Daoy (cell line): ENCODE results near the gene TEAD1. TPM values are rescaled to one million over a fixed set of nuclear protein-coding genes. Genes with fewer than 3 reads are reported as not detected.

ENCODE experiments used
- DNase-seq: peaks from one replicate; pipeline ENCODE4 v3.0.0-alpha.2; 2015; ENCODE audit warnings: low read depth
- total RNA-seq: library from RNA; depleted of rRNA; stranded (reverse); fragments of >200 nt; shearing (Covaris generic); gene quantifications from 2 replicates; pipeline ENCODE4 v1.2.3, GENCODE V29; 2014

Gene TEAD1
- total RNA-seq, 1 experiment from 2014 or later = 55.4 TPM

DNA sequence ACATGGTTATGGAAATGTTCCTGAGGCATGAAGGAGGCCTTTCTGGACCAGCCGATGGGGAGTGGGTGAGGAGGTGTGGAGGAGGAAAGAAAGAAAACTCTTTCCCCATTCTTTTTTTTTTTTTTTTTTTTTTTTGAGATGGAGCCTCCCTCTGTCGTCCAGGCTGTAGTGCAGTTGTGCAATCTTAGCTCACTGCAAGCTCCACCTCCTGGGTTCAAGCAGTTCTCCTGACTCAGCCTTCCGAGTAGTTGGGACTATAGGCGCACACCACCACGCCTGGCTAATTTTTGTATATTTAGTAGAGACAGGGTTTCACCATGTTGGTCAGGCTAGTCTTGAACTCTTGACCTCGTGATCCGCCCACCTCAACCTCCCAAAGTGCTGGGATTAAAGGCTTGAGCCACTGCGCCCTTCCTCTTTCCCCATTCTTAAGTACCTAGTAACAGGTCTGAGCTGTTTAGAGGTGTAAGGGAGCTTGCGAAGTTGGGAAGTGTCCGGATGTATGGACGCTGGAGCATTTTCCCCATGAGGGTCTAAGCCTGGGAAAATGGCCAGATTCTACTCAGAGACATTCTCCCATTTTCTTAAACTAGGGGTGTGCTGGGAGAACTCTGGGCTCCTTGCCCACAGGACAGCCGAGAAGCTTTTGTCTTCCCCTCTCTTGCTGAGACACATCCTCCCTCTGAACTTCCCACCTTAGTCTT, 135.8 kb downstream of the TEAD1 start:
- peak; percentile 68 for DNase-seq

DNA sequence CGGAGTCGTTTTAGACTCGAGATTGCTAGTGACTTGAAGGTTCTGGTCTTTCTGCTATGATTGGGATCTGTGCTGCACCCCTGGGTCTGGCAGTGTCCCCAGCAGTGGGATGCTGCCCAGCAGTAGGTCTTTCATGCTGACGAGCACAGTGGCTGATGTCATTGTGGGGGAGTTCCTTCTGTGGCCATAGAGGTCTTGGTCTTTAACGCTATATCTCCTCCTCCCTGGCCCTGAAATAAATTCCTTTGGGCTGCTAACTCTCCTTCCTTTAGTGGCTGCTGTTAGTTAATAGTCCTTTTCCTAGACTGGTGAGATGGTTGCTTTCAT, 136.3 kb downstream of the TEAD1 start:
- peak; percentile 48 for DNase-seq

DNA sequence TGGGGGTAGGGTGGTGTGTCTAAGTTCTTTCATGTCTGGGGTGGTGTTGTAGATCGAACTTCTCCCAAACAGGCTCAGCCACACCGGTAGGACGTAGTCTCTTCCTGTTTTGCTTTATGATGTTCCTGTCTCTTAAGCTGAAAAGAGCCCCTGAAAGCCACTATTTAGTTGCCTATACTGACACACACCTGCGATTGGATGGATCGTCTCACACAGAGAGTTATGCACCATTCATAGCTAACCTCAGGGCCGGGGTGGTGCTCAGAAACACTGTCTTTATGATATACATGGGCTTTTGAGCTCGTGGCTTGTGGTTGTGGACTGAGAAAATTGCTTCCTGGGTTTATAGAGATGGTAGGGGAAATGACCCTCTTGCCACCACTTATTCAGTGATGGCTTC, 137.6 kb downstream of the TEAD1 start:
- DNase-seq = no peak

DNA sequence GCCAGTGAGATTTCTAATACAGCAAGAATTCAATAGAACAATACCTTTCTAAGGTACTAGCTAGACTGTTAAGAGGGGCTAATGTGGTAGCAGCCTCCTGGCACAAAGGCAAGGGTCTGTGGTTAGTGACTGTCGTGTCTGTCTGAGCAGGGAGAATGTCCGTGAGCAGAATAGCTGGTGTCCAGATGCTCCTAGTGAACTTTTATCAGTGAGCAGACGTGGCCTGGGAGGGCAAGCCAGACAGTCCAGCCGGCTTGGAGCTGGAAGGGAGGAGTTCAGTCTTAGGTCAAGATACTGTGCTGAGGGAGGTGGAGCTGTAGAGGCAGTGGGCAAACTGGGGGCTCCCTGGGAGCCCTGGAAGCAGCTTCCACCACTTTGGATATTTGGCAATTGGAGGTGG, 138.6 kb downstream of the TEAD1 start:
- DNase-seq = no peak

DNA sequence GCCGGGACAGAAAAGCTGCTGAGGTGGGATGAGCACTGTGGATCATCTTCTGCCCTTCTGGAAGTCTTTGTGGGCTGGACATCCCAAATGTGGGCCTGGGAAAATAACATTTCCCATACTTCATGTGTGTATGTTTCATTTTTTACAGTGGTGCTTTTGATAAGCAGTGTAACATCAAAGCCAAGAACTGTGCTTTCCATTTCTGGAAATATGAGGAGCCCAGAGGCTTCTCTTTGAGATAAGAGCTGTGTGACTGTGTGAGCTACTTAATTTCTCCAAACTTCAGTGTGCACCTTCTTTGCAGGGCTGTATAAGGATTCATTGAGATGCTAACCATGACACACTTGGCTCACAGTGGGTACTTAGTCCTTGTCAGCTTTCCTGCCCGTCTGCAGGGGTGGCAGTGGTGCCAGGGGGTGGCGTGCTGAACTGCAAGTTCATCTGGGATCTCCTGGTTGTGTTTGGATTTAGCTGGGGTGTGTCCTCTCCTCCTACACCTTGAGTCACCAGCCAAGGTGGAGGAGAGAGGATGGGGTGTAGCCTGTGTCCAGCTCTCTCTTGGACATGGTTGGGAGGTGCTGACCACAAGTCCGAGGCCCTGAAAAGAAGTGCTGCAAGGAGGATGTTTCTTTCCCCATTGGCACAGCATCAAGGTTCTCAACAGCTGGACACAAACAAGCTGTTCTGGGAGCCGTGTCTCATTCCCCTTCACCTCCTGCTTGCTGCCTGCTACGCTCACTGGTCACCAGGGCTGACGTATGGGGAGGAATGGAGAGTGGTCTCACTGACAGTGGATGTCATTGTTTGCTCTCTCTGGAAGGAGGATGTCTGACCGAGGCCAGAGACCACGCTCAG, 139.4 kb downstream of the TEAD1 start:
- peak; percentile 64 for DNase-seq

DNA sequence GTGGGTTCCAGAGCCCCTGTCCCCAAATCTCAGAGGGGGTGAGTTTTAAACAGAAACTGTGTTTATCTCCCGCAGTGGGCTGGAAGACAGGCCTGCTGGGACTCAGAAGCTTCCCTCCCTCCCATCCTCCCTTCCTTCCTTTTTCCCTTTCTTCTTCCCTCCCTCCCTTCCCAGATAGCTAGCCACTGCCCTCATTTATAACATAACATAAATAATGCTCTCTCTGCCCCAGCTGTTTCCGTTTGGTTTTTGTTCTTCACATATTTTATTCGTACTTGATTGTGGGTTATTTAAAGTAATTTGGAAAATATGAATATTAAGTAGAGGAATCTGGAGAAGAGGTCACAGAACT, 140.9 kb downstream of the TEAD1 start:
- DNase-seq = no peak

DNA sequence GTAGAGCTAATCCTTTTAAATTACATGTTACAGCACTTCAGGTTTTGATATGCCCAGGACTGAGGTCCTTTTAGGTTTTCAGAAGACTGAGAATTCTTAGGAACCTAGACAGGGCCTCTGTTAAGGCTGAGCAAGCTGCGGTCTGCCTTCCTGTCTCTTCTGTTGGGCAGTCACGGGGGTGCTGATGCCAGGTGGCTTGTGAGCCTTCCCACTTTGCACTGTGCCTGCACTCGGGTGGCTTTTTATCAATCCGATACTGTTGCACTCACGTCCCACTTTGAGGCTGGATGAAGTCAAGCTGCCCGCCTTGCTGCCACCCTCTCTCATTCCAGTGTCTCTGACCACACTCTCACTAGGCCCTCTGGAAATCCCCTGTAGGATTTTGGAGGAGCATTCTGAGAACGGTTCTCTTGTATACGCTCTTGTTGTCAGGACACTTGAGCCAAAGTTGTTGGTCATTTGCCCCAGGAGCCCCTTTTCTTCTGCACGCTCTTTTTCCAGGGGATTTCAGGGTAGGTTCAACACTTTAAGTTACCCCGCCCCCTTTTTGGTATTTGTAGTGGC, 141.8 kb downstream of the TEAD1 start:
- no peak for DNase-seq

DNA sequence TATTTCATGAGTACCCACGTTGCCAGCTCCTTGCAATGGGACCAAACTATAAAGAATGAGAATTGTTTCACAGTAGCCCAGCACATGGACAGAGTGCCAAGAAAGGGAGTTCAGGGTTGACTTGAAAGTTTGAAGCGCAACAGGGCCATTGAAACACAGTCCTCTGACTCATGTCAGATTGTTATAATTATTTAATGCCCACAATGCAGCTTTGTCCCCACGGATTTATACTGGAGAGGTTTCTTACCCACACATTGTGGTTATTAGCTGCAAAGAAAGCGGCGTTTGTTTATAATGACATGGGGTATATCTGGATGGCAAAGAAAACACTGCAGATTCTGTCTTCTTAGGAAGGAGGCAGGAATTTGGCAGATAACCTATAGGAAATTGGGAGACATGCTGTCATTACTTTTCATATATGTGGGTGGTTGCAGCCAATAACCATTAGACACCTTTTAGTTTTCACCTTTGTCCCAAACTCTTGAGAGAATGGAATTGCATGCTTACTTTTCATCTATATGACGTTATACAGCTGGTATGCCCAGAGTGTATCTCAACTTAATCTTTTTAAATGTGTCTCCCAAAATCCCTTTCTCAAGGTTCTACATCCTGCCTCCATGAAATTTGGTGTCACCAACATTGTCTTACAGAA, 143.6 kb downstream of the TEAD1 start:
- peak; percentile 35 for DNase-seq

DNA sequence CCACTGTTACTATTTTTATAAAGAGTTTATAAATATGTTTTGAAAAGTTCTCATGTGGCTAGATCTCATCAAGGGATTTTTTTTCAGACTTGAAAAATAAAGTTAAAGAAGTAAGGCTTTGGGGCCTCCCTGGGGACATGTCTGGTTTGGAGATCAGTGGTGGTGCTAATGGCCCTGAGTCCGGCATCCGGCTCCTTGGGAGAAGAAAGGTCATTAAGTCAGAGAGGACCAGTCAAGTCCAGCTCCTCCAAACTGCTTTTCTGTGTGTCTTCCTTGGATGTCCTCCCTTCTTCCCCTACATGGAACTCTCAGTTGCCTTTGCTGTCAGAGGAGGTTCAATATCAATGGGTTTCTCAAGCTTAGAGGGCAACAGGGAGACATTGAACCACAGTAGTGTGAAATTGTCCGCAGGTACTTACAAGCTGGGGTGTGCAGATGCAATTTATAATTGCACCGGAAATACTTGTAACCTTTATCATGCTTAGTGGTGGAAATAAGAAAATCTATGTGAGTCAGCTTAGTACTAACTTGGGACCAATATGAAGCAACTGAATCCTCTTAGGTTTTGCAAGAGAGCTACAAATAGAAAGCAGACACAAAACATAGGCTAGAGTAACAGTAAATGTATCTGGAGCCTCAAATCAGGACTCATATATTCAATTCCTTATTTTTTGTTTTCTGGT, 144.3 kb downstream of the TEAD1 start:
- DNase-seq = peak; percentile 65

DNA sequence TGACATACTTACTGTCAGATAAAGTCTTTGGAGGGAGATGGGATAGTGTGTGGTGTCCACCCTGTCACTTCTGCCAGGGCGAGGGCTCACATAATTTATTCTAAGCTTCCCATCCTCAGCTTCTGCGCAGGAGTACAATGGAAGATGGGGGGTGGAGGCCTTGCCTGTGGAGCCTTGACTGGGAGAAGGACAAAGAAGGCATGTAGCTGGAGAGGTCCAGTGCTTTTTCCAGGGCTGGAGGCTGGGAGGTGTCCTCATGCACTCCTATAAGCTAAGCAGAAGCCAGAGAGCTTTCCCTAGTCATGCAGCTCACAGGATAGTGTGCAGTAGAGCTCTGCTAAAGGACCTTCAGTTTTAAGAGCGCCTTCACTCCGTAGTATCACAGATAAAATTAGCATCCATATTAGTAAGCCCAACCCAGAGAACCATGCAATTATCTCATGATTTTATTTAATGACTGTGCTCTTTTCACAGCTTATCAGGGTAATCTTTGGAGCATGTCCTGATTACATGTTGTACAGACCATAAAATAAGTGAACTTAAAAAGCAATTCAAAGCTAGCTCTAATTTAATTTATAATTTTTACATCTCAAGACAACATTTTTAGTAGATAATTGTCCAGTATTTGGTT, 148.3 kb downstream of the TEAD1 start:
- DNase-seq = no peak

DNA sequence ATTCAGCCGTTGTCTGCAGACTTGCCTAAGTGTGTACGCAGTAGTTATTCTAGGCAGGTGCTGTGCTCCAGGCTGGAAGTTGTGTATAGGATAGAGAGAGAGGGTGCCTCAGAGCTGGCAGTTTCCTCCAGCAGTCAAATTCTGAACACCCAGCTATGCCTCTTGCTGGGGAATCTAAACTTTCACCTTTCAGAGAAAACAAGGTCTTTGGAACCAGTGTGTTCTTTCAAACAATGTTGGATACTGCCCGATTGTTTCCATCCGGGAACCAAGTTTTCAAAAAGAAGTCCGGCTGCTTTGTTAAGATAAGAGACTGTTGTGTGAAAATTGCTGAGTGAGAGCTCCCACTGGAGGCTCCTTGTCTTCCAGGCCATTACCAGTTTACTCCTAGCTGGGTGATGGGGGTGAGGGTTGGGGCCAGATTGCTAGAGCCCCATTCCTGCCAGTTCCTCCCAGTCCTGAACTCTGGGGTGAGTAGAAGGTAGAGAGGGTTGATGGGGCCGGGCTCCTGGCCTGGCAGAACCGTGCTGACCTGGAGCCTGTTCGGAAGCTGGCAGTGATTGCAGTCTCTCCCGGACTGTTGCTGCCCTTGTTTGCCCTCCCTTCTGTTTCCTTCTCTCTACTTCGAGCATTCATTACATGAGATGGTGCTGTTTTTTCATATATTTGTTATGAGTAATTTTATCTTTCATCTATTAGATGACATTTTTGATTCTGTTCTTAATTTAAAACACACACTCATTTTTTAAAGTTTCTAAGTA, 150.2 kb downstream of the TEAD1 start:
- no peak for DNase-seq

DNA sequence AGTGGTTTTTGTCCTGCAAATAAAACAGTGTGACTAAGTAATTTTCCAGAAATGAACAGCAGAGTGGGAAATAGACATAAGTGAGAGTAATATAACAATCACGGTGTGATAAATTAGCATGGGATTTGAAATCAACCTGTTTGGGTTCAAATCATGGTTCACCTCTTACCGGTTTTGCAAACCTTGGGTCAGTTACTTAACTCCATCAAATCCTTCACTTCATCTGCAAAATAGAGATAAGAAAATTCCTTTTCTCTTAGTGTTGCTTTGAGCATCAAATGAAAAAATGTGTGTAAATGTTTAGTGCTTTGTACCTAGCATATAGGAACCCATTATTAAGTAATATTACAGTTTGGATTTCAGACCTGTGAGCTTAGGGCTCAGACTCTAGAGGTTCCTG, 152.2 kb downstream of the TEAD1 start:
- no peak for DNase-seq

DNA sequence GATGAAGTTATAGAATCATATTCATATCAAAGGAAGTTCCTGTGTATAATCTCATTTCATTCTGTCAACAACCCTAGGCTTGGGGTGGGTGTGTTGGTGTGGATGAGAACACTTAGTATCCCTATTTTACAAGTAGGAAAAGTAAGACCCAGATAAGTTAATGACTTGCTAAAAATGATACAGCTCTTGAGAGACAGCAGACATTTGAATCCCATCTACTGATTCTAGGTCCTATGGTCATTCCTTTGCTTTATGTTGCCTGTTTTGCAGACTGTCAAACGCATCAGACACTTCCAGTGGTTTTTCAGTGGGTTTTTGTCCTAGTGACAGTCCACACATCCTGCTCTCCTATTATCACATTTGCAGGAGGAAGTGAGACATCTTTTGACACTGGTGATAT, 153.1 kb downstream of the TEAD1 start:
- no peak for DNase-seq

DNA sequence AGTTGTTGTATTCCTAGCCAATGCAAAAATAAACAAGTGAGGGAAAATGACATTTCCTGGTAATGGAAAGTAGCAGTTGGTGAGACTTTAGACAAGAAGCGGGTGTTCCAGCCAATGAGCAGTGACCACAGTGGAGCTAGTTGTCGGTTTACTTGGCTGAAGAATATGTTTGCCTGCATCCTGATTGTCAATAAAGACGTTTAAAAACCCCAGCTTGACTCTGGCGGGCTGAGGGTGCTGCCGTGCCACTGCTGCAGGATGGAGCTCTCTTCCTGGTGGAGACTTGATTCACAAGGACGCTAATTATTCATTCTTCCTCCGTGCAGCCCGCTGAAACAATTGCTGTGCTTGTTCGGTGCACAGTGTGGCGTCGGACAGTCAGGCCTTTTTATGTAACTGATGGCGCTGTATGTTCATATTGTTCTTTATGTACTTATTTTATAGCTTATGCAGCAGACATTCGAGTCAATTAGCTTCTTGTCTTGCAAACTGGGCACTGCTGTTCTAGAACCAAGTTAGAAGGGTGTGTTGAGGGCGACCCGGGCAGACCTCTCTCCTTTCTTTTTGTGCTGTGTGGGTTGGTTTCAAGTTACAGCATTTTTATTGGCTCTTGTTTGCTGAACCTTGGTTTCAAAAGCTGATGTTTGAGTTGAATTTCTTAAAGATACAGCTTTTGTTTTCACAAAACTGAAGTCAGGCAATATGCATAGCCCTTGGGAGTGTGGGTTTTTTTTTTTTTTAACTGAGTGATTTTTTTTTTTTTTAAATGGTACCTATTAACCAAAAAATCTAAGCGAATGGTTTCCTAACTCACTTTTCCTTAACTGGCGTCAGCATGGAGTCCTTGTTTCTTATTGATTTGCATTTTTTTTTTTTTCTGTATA, 153.9 kb downstream of the TEAD1 start:
- peak; percentile 54 for DNase-seq

DNA sequence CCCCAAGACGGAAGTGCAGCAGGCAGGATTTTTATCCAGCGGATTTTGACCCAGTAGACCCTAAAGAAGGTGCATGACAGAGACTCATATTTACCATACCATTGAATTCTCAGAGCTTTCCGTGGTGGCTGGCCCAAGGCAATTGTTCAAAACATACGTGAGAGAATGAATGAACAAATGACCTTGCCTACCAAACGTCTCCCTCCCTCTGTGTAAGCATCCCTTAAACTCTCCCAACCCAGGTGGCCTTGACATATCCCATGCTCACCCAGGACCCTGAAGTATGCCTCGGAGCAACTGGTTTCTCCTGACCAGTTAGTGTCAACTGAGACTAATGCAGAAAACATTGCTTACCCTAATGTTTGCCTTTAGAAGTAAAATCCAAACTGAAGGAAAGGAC, 154.9 kb downstream of the TEAD1 start:
- DNase-seq = no peak

DNA sequence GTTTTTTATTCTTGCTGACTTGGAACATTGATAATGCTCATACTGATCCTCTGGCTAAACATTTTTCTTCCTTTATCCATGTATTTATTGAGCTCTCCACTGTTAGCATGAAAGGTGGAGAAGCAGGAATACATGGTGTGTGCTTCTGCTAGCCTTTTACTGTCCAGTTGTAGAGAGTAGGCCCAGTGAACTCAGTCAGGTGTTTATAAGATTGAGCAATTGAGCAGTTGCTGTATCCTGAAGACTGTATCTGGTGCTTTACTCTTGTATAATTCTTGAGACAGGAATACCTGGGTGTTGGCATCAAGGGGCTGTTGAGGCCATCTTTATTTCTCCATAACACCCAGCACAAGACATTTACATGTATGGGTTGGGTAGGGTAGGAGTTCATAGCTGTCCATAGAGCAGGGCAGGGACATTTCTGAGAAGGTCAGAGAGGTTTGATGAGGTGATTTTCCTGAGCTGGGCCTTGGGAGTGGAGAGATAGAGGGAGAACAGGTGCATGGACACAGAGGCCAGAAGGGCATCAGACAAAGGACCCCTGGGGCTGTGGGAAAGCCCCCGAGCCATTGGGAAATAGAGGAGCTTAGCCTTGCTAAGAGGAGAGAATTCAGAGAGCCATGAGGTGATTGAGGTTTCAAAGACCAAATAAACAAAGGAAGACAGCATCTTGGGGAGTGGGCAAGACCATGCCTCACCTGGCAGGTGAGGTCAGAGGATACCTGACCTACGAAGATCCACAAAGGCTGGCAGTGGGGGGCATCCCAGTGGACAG, 155.5 kb downstream of the TEAD1 start:
- no peak for DNase-seq

DNA sequence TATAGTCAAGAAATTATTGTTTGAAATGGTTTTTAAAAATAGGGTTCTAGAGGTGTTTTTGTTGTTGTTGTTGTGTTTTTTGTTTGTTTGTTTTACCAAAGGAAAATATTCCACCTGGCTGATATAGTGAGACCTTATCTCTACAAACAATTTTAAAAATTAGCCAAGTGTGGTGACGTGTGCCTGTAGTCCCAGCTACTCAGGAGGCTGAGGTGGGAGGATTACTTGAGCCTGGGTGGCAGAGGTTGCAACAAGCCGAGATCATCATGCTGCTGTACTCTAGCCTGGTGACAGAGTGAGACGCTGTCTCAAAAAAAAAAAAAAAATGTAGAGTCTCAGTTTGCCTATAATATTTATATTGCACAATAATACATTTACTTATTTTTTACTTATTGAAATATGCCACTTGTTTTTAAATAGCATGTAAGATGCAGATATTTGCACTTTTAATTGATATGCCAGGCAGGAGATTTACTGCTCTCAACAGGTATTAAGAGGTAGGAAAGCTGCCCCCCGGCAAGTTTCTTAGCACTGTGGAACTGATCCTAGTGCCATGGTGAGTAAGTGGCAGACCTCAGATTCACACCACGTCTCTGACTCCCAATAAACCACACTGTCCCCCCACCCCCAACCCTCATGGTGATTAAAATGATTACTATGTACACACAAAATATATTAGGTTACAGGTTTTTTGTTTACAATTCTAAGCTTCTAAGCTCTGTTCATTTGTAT, 157.4 kb downstream of the TEAD1 start:
- DNase-seq = no peak

DNA sequence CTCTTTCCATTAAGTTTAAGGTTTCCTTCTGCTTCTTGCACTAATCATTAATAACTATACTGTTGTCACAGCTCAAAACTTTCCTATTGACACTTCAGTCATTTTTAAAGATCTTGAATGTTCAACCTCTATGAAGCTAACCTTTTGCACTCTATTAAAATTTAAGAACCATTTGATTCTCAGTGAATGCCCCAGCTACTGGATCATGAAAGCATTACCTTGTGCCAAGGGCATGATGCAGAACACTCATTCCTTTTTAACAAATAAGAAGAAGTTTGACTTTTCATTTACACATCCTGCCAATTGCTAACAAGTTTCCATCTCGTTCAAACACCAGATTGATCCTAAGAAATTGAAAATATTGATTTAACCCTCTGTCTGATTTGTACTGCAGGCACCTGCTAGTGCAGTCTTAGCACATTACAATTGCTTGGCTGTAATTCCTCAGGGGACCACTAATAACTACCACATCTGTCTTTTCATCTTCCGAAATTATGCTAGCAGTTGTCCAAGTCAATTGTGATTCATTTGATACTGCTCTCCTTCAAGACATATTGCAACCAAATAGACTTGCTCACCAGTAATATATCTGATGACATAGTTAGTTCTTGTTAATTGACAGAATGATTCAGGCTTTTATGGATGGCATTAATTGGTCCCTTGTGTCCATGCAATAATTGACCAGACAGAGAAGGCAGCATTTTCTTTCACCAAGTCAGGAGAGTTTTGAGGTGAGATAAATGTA, 158.4 kb downstream of the TEAD1 start:
- DNase-seq = no peak
